Loucy (cell line): Measurements from ENCODE around the gene TEX26.

Source experiments
- H2AFZ ChIP-seq: fragments of 200-600 bp; sonication (generic); 2 replicates; pipeline ENCODE4 v1.6.0; 2016; ENCODE audit warnings: antibody characterized with exemption, mild to moderate bottlenecking, low read length, moderate library complexity
- H3F3A ChIP-seq: fragments of 200-600 bp; 2 replicates; pipeline ENCODE4 v1.6.0; 2016; ENCODE audit warnings: antibody characterized with exemption, low read depth, mild to moderate bottlenecking
- H3K27me3 ChIP-seq: fragments of 200-600 bp; sonication (generic); 2 replicates; pipeline ENCODE4 v1.6.1; 2014; ENCODE audit warnings: low read length, mild to moderate bottlenecking; ENCODE audit not compliant: insufficient read depth, poor library complexity, severe bottlenecking
- H3K36me3 ChIP-seq: fragments of 200-600 bp; sonication (generic); 2 replicates; pipeline ENCODE4 v1.6.1; 2016; ENCODE audit warnings: low read length; ENCODE audit not compliant: insufficient read depth
- H3K4me1 ChIP-seq: fragments of 200-600 bp; sonication (generic); 2 replicates; pipeline ENCODE4 v1.5.1; 2014; ENCODE audit warnings: low read length, mild to moderate bottlenecking; ENCODE audit not compliant: insufficient read depth, poor library complexity, severe bottlenecking
- H3K4me2 ChIP-seq: fragments of 200-600 bp; sonication (generic); 2 replicates; pipeline ENCODE4 v1.6.0; 2014; ENCODE audit warnings: antibody characterized with exemption, low read length, low read depth, mild to moderate bottlenecking; ENCODE audit not compliant: poor library complexity, severe bottlenecking
- H3K4me3 ChIP-seq: fragments of 200-600 bp; sonication (generic); 2 replicates; pipeline ENCODE4 v1.5.1; 2014; ENCODE audit warnings: low read length, mild to moderate bottlenecking, mixed read lengths; ENCODE audit not compliant: poor library complexity, severe bottlenecking
- H3K79me2 ChIP-seq: fragments of 200-600 bp; sonication (generic); 2 replicates; pipeline ENCODE4 v1.6.1; 2014; ENCODE audit warnings: low read length; ENCODE audit not compliant: insufficient read depth
- H3K9ac ChIP-seq: fragments of 200-600 bp; sonication (generic); 2 replicates; pipeline ENCODE4 v1.6.0; 2014; ENCODE audit warnings: mild to moderate bottlenecking, low read depth, low read length, moderate library complexity; ENCODE audit not compliant: poor library complexity, severe bottlenecking
- H3K9me2 ChIP-seq: fragments of 200-600 bp; sonication (generic); replicated peaks from 2 replicates; pipeline ENCODE4 v1.6.1; 2016; ENCODE audit warnings: low read depth, low read length, mixed read lengths
- H3K9me3 ChIP-seq: fragments of 200-600 bp; sonication (generic); 2 replicates; pipeline ENCODE4 v1.6.1; 2014; ENCODE audit warnings: mild to moderate bottlenecking, antibody characterized with exemption, low read length, low read depth; ENCODE audit not compliant: insufficient read depth
- H4K20me1 ChIP-seq: fragments of 200-600 bp; sonication (generic); 2 replicates; pipeline ENCODE4 v1.6.0; 2014; ENCODE audit warnings: antibody characterized with exemption, low read length, mild to moderate bottlenecking; ENCODE audit not compliant: insufficient read depth, poor library complexity, severe bottlenecking
- EZH2phosphoT487 ChIP-seq: fragments of 200-600 bp; IDR thresholded peaks from 2 replicates; pipeline ENCODE4 v1.6.1; 2018; ENCODE audit warnings: antibody characterized with exemption, mild to moderate bottlenecking, moderate library complexity, borderline replicate concordance
- TF ChIP-seq, protein P1 (sequence below): fragments of 200-600 bp; sonication (generic); conservative IDR thresholded peaks from 2 replicates; pipeline ENCODE4 v1.5.1; 2014; ENCODE audit warnings: mild to moderate bottlenecking, antibody characterized with exemption, low read length

The TEX26 gene

DNA sequence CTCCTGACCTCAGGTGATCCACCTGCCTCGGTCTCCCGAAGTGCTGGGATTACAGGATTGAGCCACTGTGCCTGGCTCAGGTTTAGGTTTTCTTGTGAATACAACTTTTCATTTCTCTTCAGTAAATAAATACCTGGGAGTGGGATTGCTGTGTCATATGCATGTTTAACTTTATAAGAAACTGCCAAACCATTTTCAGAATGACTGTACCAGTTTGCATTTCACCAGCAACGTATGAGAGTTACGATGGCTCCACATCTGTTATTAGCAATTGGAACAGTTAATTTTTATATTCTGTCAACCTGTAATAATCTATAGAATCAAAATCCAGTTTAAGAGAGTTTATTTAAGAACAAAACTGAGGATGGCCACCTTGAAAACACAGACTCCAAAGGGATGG lies 52.2 kb downstream of the TEX26 start:
- H2AFZ ChIP-seq = no peak overlapping the region
- H3K4me1 ChIP-seq = no peaks in the 10 kb centered on the region
- peaks cover 3% of the 10 kb centered on the region for H3K27me3 ChIP-seq
- H3K79me2 ChIP-seq = no peaks in the 10 kb centered on the region
- TF ChIP-seq, protein P1, sequence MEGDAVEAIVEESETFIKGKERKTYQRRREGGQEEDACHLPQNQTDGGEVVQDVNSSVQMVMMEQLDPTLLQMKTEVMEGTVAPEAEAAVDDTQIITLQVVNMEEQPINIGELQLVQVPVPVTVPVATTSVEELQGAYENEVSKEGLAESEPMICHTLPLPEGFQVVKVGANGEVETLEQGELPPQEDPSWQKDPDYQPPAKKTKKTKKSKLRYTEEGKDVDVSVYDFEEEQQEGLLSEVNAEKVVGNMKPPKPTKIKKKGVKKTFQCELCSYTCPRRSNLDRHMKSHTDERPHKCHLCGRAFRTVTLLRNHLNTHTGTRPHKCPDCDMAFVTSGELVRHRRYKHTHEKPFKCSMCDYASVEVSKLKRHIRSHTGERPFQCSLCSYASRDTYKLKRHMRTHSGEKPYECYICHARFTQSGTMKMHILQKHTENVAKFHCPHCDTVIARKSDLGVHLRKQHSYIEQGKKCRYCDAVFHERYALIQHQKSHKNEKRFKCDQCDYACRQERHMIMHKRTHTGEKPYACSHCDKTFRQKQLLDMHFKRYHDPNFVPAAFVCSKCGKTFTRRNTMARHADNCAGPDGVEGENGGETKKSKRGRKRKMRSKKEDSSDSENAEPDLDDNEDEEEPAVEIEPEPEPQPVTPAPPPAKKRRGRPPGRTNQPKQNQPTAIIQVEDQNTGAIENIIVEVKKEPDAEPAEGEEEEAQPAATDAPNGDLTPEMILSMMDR = no peak
- no peak overlapping the region for H3K4me3 ChIP-seq
- H3K9ac ChIP-seq = no peak overlapping the region
- no peaks in the 10 kb centered on the region for H3K9me2 ChIP-seq
- no peaks in the 10 kb centered on the region for H3F3A ChIP-seq
- H4K20me1 ChIP-seq = no peaks in the 10 kb centered on the region
- H3K4me2 ChIP-seq = no peak overlapping the region
- H3K9me3 ChIP-seq = no peaks in the 10 kb centered on the region
- H3K36me3 ChIP-seq = no peaks in the 10 kb centered on the region

- no peaks in the 10 kb centered on the region for H3K36me3 ChIP-seq
- no peaks in the 10 kb centered on the region for H3K4me1 ChIP-seq
- H3K4me3 ChIP-seq = no peak overlapping the region
- no peaks in the 10 kb centered on the region for H3K9me2 ChIP-seq
- no peaks in the 10 kb centered on the region for H3F3A ChIP-seq
- no peak overlapping the region for H3K9ac ChIP-seq
- no peak overlapping the region for H3K4me2 ChIP-seq
- peaks cover 3% of the 10 kb centered on the region for H3K27me3 ChIP-seq
- H3K79me2 ChIP-seq = no peaks in the 10 kb centered on the region
- TF ChIP-seq, protein P1 = no peak
- no peak for TF ChIP-seq EZH2phosphoT487
- no peaks in the 10 kb centered on the region for H4K20me1 ChIP-seq
- H2AFZ ChIP-seq = no peak overlapping the region
- H3K9me3 ChIP-seq = no peaks in the 10 kb centered on the region
Measured at GRCh38 chr13:30985637-30986205, 53.3 kb downstream of the TEX26 start.

GRCh38 chr13:30991184-30991583 lies 58.7 kb downstream of the TEX26 start:
- Histone ChIP-seq H3K27me3 (peaks cover 4% of the 10 kb centered on the region), H4K20me1 (no peaks in the 10 kb centered on the region), H3K9ac (no peak overlapping the region), H3K36me3 (no peaks in the 10 kb centered on the region), H2AFZ (no peak overlapping the region), H3K79me2 (no peaks in the 10 kb centered on the region), H3K4me1 (no peaks in the 10 kb centered on the region), H3K4me2 (no peak overlapping the region), H3K9me2 (no peaks in the 10 kb centered on the region), H3F3A (no peaks in the 10 kb centered on the region), H3K9me3 (no peaks in the 10 kb centered on the region), H3K4me3 (no peak overlapping the region)
- TF ChIP-seq, protein P1 = no peak
- TF ChIP-seq EZH2phosphoT487 = no peak
